GM18519 (cell line): ENCODE measurements around the gene CABYR.
A peak's percentile ranks its signal among the peaks of the same experiment; 100 is the strongest.
"Not testable (repeated sequence)": the region's sequence is repeated elsewhere in the genome, so short reads cannot be mapped to it uniquely, and the experiment has no call there.

Experiments used
- ATAC-seq: cut with Tn5 transposase; IDR thresholded peaks from one replicate; pipeline ENCODE4 v1.9.1; 2021; ENCODE audit warnings: mild to moderate bottlenecking, moderate library complexity; ENCODE audit not compliant: unreplicated experiment, low FRiP score

The CABYR gene

GRCh38 chr18:24127735-24128134 lies 11.1 kb upstream of the CABYR start:
- ATAC-seq = no peak

- no peak for ATAC-seq
Observed at GRCh38 chr18:24128700-24129099, 10.2 kb upstream of the CABYR start.

- ATAC-seq = no peak
Observed at GRCh38 chr18:24130494-24130893, 8.4 kb upstream of the CABYR start.

GRCh38 chr18:24136967-24137373 lies 1.9 kb upstream of the CABYR start:
- ATAC-seq = no peak

GRCh38 chr18:24138409-24138788 lies 463 bp upstream of the CABYR start:
- no peak for ATAC-seq

GRCh38 chr18:24140697-24141096 lies 1.8 kb downstream of the CABYR start:
- no peak for ATAC-seq

- no peak for ATAC-seq
Observed at GRCh38 chr18:24142376-24142775, 3.5 kb downstream of the CABYR start.

GRCh38 chr18:24149591-24149990 lies 10.7 kb downstream of the CABYR start:
- not testable (repeated sequence) for ATAC-seq

GRCh38 chr18:24153397-24153796 lies 14.5 kb downstream of the CABYR start:
- no peak for ATAC-seq

- ATAC-seq = no peak
Observed at GRCh38 chr18:24157855-24158254, 19.0 kb downstream of the CABYR start.

GRCh38 chr18:24160086-24160485 lies 21.2 kb downstream of the CABYR start:
- ATAC-seq = no peak

- no peak for ATAC-seq
Observed at GRCh38 chr18:24161304-24161703, 22.4 kb downstream of the CABYR start.

GRCh38 chr18:24168496-24168895 lies 29.6 kb downstream of the CABYR start:
- no peak for ATAC-seq

GRCh38 chr18:24170360-24170759 lies 31.5 kb downstream of the CABYR start:
- no peak for ATAC-seq

- no peak for ATAC-seq
Observed at GRCh38 chr18:24173997-24174396, 35.1 kb downstream of the CABYR start.

- ATAC-seq = peak; percentile 87
Observed at GRCh38 chr18:24176727-24177416, 38.0 kb downstream of the CABYR start.

GRCh38 chr18:24177499-24178133 lies 38.8 kb downstream of the CABYR start:
- ATAC-seq = no peak

- ATAC-seq = no peak
Observed at GRCh38 chr18:24180048-24180447, 41.2 kb downstream of the CABYR start.

- no peak for ATAC-seq
Observed at GRCh38 chr18:24181806-24182205, 42.9 kb downstream of the CABYR start.

GRCh38 chr18:24185805-24186204 lies 46.9 kb downstream of the CABYR start:
- no peak for ATAC-seq

GRCh38 chr18:24187049-24187448 lies 48.2 kb downstream of the CABYR start:
- peak; percentile 38 for ATAC-seq

- no peak for ATAC-seq
Observed at GRCh38 chr18:24187689-24188088, 48.8 kb downstream of the CABYR start.
